ENCODE data around the gene PLRG1. TPM values are rescaled to one million over a fixed set of nuclear protein-coding genes. Genes with fewer than 3 reads are reported as not detected.

PLRG1 gene
- total RNA-seq, 1 donor from 2014 or later = 81.3 TPM

GRCh38 chr4:154490583-154491340, 59.4 kb downstream of the PLRG1 start:
- Mint-ChIP-seq H3K27ac (ENCODE audit: unreplicated experiment) (peak overlapping the region; percentile 26), H3K36me3 (ENCODE audit: low read depth, unreplicated experiment) (no peaks in the 10 kb centered on the region), H3K4me1 (ENCODE audit: low read depth, unreplicated experiment) (no peaks in the 10 kb centered on the region), H3K27me3 (ENCODE audit: low read depth, unreplicated experiment) (peaks cover 34% of the 10 kb centered on the region), H3K4me3 (ENCODE audit: unreplicated experiment) (peak overlapping the region; percentile 80), H3K9me3 (ENCODE audit: unreplicated experiment) (peaks cover 9% of the 10 kb centered on the region)
- H3K4me1 ChIP-seq (ENCODE audit: insufficient read depth, low read length) = no peaks in the 10 kb centered on the region
- H3K9ac ChIP-seq (ENCODE audit: low read length) = no peak overlapping the region
- H3K9me3 ChIP-seq (ENCODE audit: insufficient read depth, low read depth, low read length) = peaks cover 4% of the 10 kb centered on the region
- H2AFZ ChIP-seq (ENCODE audit: low read depth, low read length) = peak overlapping the region; percentile 73
- FAIRE-seq (no peak), DNase-seq (ENCODE audit: low read depth) (no peak)
- H3K27me3 ChIP-seq (ENCODE audit: insufficient read depth, low read length) = peaks cover 36% of the 10 kb centered on the region
- peak overlapping the region; percentile 33 for H3K4me3 ChIP-seq (ENCODE audit: insufficient read depth, low read depth, low read length)
- H3K79me2 ChIP-seq (ENCODE audit: insufficient read depth, low read length) = no peaks in the 10 kb centered on the region
- no peak for TF ChIP-seq EZH2 (IDR thresholded peaks at IDR 0.05; ENCODE audit: insufficient read depth, low read length)
- no peak for TF ChIP-seq CTCF (IDR thresholded peaks at IDR 0.05; ENCODE audit: insufficient read depth, low read depth, low read length)
- H3K36me3 ChIP-seq (ENCODE audit: insufficient read depth, low read length) = no peaks in the 10 kb centered on the region
- no peak overlapping the region for H3K27ac ChIP-seq (ENCODE audit: low read depth, low read length)
- H3K4me2 ChIP-seq (ENCODE audit: low read length) = peak overlapping the region; percentile 80
- no peaks in the 10 kb centered on the region for H4K20me1 ChIP-seq (ENCODE audit: insufficient read depth, low read length)

- no peak for TF ChIP-seq CTCF (IDR thresholded peaks at IDR 0.05; ENCODE audit: insufficient read depth, low read depth, low read length)
- peak; percentile 45 for TF ChIP-seq EZH2 (IDR thresholded peaks at IDR 0.05; ENCODE audit: insufficient read depth, low read length)
- Mint-ChIP-seq H3K4me3 (ENCODE audit: unreplicated experiment) (no peak overlapping the region), H3K27ac (ENCODE audit: unreplicated experiment) (no peak overlapping the region), H3K9me3 (ENCODE audit: unreplicated experiment) (peaks cover 9% of the 10 kb centered on the region), H3K36me3 (ENCODE audit: low read depth, unreplicated experiment) (no peaks in the 10 kb centered on the region), H3K4me1 (ENCODE audit: low read depth, unreplicated experiment) (no peaks in the 10 kb centered on the region), H3K27me3 (ENCODE audit: low read depth, unreplicated experiment) (peaks cover 34% of the 10 kb centered on the region)
- DNase-seq (ENCODE audit: low read depth) = no peak
- H2AFZ ChIP-seq (ENCODE audit: low read depth, low read length) = no peak overlapping the region
- no peak overlapping the region for H3K9ac ChIP-seq (ENCODE audit: low read length)
- no peak overlapping the region for H3K4me3 ChIP-seq (ENCODE audit: insufficient read depth, low read depth, low read length)
- H3K36me3 ChIP-seq (ENCODE audit: insufficient read depth, low read length) = no peaks in the 10 kb centered on the region
- peak overlapping the region; percentile 80 for H3K4me2 ChIP-seq (ENCODE audit: low read length)
- H3K9me3 ChIP-seq (ENCODE audit: insufficient read depth, low read depth, low read length) = peaks cover 4% of the 10 kb centered on the region
- no peaks in the 10 kb centered on the region for H4K20me1 ChIP-seq (ENCODE audit: insufficient read depth, low read length)
- H3K27ac ChIP-seq (ENCODE audit: low read depth, low read length) = no peak overlapping the region
- peaks cover 38% of the 10 kb centered on the region for H3K27me3 ChIP-seq (ENCODE audit: insufficient read depth, low read length)
- no peak for FAIRE-seq
- H3K79me2 ChIP-seq (ENCODE audit: insufficient read depth, low read length) = no peaks in the 10 kb centered on the region
- no peaks in the 10 kb centered on the region for H3K4me1 ChIP-seq (ENCODE audit: insufficient read depth, low read length)
Observed at GRCh38 chr4:154490234-154490582, 60.0 kb downstream of the PLRG1 start.

- Histone ChIP-seq H3K9ac (ENCODE audit: low read length) (no peak overlapping the region), H3K27me3 (ENCODE audit: insufficient read depth, low read length) (peaks cover 38% of the 10 kb centered on the region), H3K4me1 (ENCODE audit: insufficient read depth, low read length) (no peaks in the 10 kb centered on the region), H4K20me1 (ENCODE audit: insufficient read depth, low read length) (no peaks in the 10 kb centered on the region), H3K4me3 (ENCODE audit: insufficient read depth, low read depth, low read length) (no peak overlapping the region), H3K36me3 (ENCODE audit: insufficient read depth, low read length) (no peaks in the 10 kb centered on the region), H3K4me2 (ENCODE audit: low read length) (no peak overlapping the region), H3K79me2 (ENCODE audit: insufficient read depth, low read length) (no peaks in the 10 kb centered on the region), H3K9me3 (ENCODE audit: insufficient read depth, low read depth, low read length) (peaks cover 4% of the 10 kb centered on the region), H2AFZ (ENCODE audit: low read depth, low read length) (no peak overlapping the region), H3K27ac (ENCODE audit: low read depth, low read length) (no peak overlapping the region)
- H3K27ac Mint-ChIP-seq (ENCODE audit: unreplicated experiment) = no peak overlapping the region
- H3K36me3 Mint-ChIP-seq (ENCODE audit: low read depth, unreplicated experiment) = no peaks in the 10 kb centered on the region
- peaks cover 9% of the 10 kb centered on the region for H3K9me3 Mint-ChIP-seq (ENCODE audit: unreplicated experiment)
- no peaks in the 10 kb centered on the region for H3K4me1 Mint-ChIP-seq (ENCODE audit: low read depth, unreplicated experiment)
- FAIRE-seq (no peak), DNase-seq (ENCODE audit: low read depth) (no peak)
- H3K4me3 Mint-ChIP-seq (ENCODE audit: unreplicated experiment) = no peak overlapping the region
- no peak for TF ChIP-seq EZH2 (IDR thresholded peaks at IDR 0.05; ENCODE audit: insufficient read depth, low read length)
- no peak for TF ChIP-seq CTCF (IDR thresholded peaks at IDR 0.05; ENCODE audit: insufficient read depth, low read depth, low read length)
- H3K27me3 Mint-ChIP-seq (ENCODE audit: low read depth, unreplicated experiment) = peaks cover 34% of the 10 kb centered on the region
Observed at GRCh38 chr4:154489558-154490233, 60.5 kb downstream of the PLRG1 start.
